Measurements from ENCODE around the gene SOX10. TPM values are rescaled to one million over a fixed set of nuclear protein-coding genes. Genes with fewer than 3 reads are reported as not detected.

Gene SOX10
- total RNA-seq, 1 experiment from 2014 or later, result 2.4 TPM

DNA sequence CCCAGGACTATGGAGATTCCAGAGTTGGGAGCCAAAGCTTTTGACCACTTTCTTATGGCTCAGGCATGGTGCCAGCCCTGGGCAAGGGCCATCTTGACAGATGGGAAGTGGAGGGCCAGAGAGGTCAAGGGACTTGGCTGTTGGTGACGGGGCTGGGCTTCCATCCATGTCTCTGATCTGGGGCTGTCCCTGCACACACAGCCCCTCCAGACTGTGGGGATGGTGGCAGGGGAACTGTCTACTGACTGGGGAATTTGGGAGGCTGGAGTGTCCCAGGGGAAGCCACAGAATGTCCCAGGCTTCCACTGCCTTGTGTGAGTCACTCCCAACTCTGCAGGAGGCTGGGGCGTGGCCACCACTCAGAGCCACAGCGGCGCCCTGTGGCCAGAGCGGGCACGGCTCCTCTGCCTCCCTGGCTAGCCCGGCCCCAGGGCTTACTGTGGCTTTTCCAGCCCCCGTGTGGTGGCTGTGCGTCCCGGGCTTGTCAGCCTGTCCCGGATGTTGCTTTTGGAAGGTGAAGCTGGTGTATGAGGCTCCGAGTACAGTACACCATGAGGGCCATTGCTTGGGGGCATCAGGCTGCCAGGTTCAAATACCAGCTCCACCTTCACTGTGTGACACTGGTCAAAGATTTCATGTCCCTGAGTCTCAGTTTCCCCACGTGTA, 50.5 kb downstream of the SOX10 start:
- H2BK5ac ChIP-seq (ENCODE audit: insufficient read length, low read length), result no peak overlapping the region

More for the DNA sequence above, 50.5 kb downstream of the SOX10 start:
- no peak overlapping the region for H4K91ac ChIP-seq (ENCODE audit: insufficient read length, low read depth, low read length)
- no peak overlapping the region for H3K14ac ChIP-seq (ENCODE audit: insufficient read depth, low read length)
- no peak overlapping the region for H4K5ac ChIP-seq (ENCODE audit: insufficient read length, low read depth, low read length)
- H3K4me1 ChIP-seq (ENCODE audit: insufficient read depth, low read length), result no peaks in the 10 kb centered on the region
- no peak overlapping the region for H3K56ac ChIP-seq (ENCODE audit: insufficient read length, low read depth, low read length)
- WGBS (ENCODE audit: extremely low coverage, insufficient read length, low lambda C conversion rate), result no CpG with 5 or more reads among the region's 13 CpGs
- DNase-seq, result peak; percentile 95
- H3K9me3 Mint-ChIP-seq, result no peaks in the 10 kb centered on the region
- no peak overlapping the region; a peak in 1 of 5 replicates for H3K4me3 Mint-ChIP-seq
- H3K27ac ChIP-seq (ENCODE audit: insufficient read length, low read depth, low read length), result no peak overlapping the region
- no peak overlapping the region for H4K8ac ChIP-seq (replicated peaks; ENCODE audit: insufficient read length, low read depth, low read length)
- H3K27me3 ChIP-seq (ENCODE audit: insufficient read depth, low read length), result no peaks in the 10 kb centered on the region
- no peaks in the 10 kb centered on the region for H3K79me2 ChIP-seq (ENCODE audit: insufficient read depth, low read length)
- no peak overlapping the region for H3K4ac ChIP-seq (ENCODE audit: low read depth, low read length)
- H4K20me1 ChIP-seq (ENCODE audit: control insufficient read depth, insufficient read depth, insufficient read length), result no peaks in the 10 kb centered on the region
- H3K4me1 Mint-ChIP-seq, result peaks cover 8 to 12% of the 10 kb centered on the region in 2 experiments
- no peak overlapping the region for H2BK20ac ChIP-seq (ENCODE audit: low read depth, low read length, poor library complexity, severe bottlenecking)
- no peak overlapping the region for H2BK120ac ChIP-seq (ENCODE audit: low read depth, low read length, poor library complexity, severe bottlenecking)
- no peaks in the 10 kb centered on the region for H3K9me3 ChIP-seq (ENCODE audit: control insufficient read depth, low read depth, low read length)
- no peak overlapping the region for H2AK5ac ChIP-seq (ENCODE audit: insufficient read length, low read length)
- H2AFZ ChIP-seq (ENCODE audit: low read length), result no peak overlapping the region
- peaks cover 3 to 53% (median 27%) of the 10 kb centered on the region in 3 experiments; a peak in 5 of 7 replicates for H3K36me3 Mint-ChIP-seq (ENCODE audit: insufficient read depth in 1 of 3, low read depth in 3 of 3)
- no peak overlapping the region for H3K23ac ChIP-seq (ENCODE audit: insufficient read length, low read depth, low read length)
- H3K79me1 ChIP-seq (ENCODE audit: insufficient read depth, low read depth, low read length, poor library complexity, severe bottlenecking), result no peaks in the 10 kb centered on the region
- peak overlapping the region; percentile 52 to 94 (median 86); a peak in 5 of 7 replicates for H3K27ac Mint-ChIP-seq
- H3K4me2 ChIP-seq (ENCODE audit: insufficient read depth, insufficient read length, low read length), result no peak overlapping the region
- H3T11ph ChIP-seq (ENCODE audit: low read length), result no peak overlapping the region
- no peak overlapping the region for H2BK15ac ChIP-seq (ENCODE audit: low read depth, low read length)
- no peak overlapping the region for H2BK12ac ChIP-seq (ENCODE audit: insufficient read length, low read depth, low read length)
- H3K23me2 ChIP-seq (ENCODE audit: insufficient read length, low read depth, low read length, poor library complexity, severe bottlenecking), result no peaks in the 10 kb centered on the region
- peak; percentile 97 for TF ChIP-seq CTCF (conservative IDR thresholded peaks at IDR 0.05)
- H3K9ac ChIP-seq (ENCODE audit: extremely low read depth, insufficient read length, low read length), result no peak overlapping the region
- H3K27me3 Mint-ChIP-seq (ENCODE audit: low read depth), result no peaks in the 10 kb centered on the region
- H3K18ac ChIP-seq (ENCODE audit: insufficient read length, low read depth, low read length), result no peak overlapping the region

All from H9 (cell line).